Cardiac muscle cell (in vitro differentiated cells and primary cell): ENCODE results near the gene DLGAP1. TPM values are rescaled to one million over a fixed set of nuclear protein-coding genes. Genes with fewer than 3 reads are reported as not detected.

Experiments
- DNase-seq, 2 donors: peaks; one replicate each; pipeline versions ENCODE4 v3.0.0 to v3.0.0-alpha.2; 2010 to 2017; ENCODE audit warnings: low read depth in 1 of 2, low spot score in 1 of 2
- H3K27ac ChIP-seq: fragments of 200-600 bp; sonication (generic); 2 replicates; pipeline ENCODE4 v1.5.1; 2016
- H3K27me3 ChIP-seq: fragments of 200-600 bp; sonication (generic); 2 replicates; pipeline ENCODE4 v1.6.0; 2016; ENCODE audit warnings: control low read depth
- H3K36me3 ChIP-seq: fragments of 200-600 bp; sonication (generic); 2 replicates; pipeline ENCODE4 v1.5.1; 2016; ENCODE audit warnings: control low read depth
- H3K4me1 ChIP-seq: fragments of 200-600 bp; sonication (generic); 2 replicates; pipeline ENCODE4 v1.8.1; 2017; ENCODE audit warnings: low read depth, mild to moderate bottlenecking, mixed run types
- H3K4me3 ChIP-seq: fragments of 200-600 bp; sonication (generic); 2 replicates; pipeline ENCODE4 v1.5.1; 2016; ENCODE audit warnings: mild to moderate bottlenecking
- H3K9me3 ChIP-seq: fragments of 200-600 bp; sonication (generic); 2 replicates; pipeline ENCODE4 v1.5.1; 2017; ENCODE audit warnings: low read depth, mild to moderate bottlenecking, control low read depth
- polyA plus RNA-seq: library from polyadenylated mRNA; unstranded; fragments of >200 nt; fragmentation: Nextera tagmentation; extraction: Ambion mirVana; gene quantifications from 2 replicates; pipeline ENCODE4 v1.2.1, GENCODE V29; 2016
- total RNA-seq: library from RNA; depleted of rRNA; stranded (reverse); fragments of >200 nt; gene quantifications from 2 replicates; pipeline ENCODE4 v1.2.3, GENCODE V29; 2016
- TF ChIP-seq, protein P1 (sequence below): IDR thresholded peaks from 2 replicates; pipeline ENCODE4 v1.5.1; 2012; ENCODE audit warnings: low read depth, mild to moderate bottlenecking, low read length

The DLGAP1 gene
- total and polyA plus RNA-seq, 2 experiments from 2014 or later = 2.5 to 7.9 TPM

DNA sequence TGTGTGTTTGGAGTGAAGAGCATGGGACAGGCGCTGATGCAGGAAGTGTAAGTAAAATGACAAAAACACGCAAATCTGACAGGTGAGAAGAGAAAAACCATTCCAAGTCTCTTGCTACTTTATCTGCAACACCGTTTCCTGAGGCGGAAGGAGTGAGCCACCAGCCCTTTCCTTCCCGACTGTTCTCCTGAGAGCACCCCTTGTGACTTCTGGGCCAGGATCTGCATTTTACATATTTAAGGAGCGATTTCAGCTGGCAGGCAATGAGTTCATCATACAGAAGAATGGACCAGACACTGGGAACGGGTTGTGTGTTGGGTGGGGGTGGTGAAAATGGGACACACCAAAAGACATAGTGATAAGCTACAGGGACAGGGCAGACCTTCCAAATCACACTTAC is 727.8 kb downstream of the DLGAP1 start:
- Histone ChIP-seq H3K36me3 (no peaks in the 10 kb centered on the region), H3K27me3 (no peaks in the 10 kb centered on the region), H3K4me3 (no peak overlapping the region), H3K9me3 (no peaks in the 10 kb centered on the region), H3K4me1 (no peaks in the 10 kb centered on the region), H3K27ac (no peak overlapping the region)
- no peak for DNase-seq
- TF ChIP-seq, protein P1, sequence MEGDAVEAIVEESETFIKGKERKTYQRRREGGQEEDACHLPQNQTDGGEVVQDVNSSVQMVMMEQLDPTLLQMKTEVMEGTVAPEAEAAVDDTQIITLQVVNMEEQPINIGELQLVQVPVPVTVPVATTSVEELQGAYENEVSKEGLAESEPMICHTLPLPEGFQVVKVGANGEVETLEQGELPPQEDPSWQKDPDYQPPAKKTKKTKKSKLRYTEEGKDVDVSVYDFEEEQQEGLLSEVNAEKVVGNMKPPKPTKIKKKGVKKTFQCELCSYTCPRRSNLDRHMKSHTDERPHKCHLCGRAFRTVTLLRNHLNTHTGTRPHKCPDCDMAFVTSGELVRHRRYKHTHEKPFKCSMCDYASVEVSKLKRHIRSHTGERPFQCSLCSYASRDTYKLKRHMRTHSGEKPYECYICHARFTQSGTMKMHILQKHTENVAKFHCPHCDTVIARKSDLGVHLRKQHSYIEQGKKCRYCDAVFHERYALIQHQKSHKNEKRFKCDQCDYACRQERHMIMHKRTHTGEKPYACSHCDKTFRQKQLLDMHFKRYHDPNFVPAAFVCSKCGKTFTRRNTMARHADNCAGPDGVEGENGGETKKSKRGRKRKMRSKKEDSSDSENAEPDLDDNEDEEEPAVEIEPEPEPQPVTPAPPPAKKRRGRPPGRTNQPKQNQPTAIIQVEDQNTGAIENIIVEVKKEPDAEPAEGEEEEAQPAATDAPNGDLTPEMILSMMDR = no peak

DNA sequence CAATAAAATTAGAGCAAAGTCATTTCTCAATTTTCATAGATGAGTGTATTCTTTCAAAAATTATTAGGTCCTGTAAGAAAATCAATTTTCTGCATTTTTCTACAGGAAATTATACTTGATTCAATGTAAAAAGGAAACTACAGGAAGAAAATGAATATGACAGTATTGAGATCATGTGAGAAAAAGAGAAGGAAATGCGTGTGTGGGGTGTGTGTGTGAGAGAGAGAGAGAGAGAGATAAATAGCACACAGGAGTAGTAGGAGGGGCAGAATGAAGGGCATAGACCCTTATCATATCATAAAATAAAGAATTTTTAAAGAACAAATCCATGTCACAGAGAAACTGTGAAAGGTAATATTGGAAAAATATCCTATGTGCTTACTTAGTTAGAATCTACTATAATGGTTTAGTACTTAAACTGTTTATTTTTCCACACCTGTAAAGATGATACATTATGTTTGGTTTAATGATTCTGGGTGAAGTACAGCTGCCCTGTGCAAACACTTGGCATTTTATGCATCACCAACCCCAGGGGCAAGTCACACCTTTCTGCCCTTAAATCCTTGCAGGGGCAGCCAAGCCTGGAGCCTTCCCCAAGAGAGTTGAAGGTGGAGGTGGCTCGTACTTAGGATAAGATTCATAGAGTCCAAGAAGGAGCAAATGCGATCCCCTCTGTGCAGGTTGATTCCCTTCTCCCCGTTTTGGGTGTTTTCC is 728.7 kb downstream of the DLGAP1 start:
- H3K36me3 ChIP-seq = no peaks in the 10 kb centered on the region
- H3K27me3 ChIP-seq = no peaks in the 10 kb centered on the region
- H3K9me3 ChIP-seq = no peaks in the 10 kb centered on the region
- H3K4me1 ChIP-seq = no peaks in the 10 kb centered on the region
- TF ChIP-seq, protein P1 = no peak
- no peak for DNase-seq
- no peak overlapping the region for H3K4me3 ChIP-seq
- H3K27ac ChIP-seq = no peak overlapping the region

DNA sequence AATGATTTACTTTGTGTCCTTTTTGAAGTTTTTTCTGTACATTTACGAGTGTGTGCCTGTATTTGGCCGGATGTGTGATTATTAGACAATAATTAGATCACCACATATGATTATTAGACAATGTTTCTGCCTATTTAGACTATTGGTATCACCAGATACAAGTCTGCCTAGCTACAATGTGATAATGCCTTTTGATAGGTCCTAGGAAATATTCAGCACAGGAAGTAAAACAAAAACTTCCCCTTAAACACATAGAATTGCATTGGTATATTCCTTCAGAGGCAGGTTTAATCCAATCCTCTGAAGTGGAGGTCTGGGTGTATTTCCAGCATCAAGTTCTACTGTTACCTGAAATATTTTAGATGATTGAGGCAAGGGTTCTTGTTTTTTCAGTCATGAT is 730.0 kb downstream of the DLGAP1 start:
- no peaks in the 10 kb centered on the region for H3K9me3 ChIP-seq
- H3K27me3 ChIP-seq = no peaks in the 10 kb centered on the region
- H3K36me3 ChIP-seq = no peaks in the 10 kb centered on the region
- H3K27ac ChIP-seq = no peak overlapping the region
- no peak for DNase-seq
- TF ChIP-seq, protein P1 = no peak
- no peaks in the 10 kb centered on the region for H3K4me1 ChIP-seq
- H3K4me3 ChIP-seq = no peak overlapping the region

DNA sequence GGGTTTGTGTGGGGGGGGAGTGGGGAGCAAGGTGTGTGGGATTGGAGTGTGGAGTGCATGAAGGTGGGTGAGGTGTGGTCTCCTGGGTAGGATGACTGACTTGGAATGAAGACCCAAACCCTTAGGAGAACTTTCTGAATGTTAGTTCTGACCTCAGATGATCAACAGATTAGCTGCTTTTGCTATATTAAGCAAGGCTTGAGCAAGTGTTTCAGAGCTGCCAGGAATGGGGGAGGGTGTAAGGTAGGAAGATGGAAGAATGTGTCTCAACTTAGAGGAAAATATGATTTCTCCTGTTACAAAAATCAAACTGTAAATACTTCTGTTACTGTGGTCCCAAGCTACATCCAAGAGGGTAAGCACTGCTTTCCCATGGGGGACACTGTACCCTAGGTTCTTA is 731.6 kb downstream of the DLGAP1 start:
- no peaks in the 10 kb centered on the region for H3K9me3 ChIP-seq
- no peaks in the 10 kb centered on the region for H3K27me3 ChIP-seq
- H3K36me3 ChIP-seq = no peaks in the 10 kb centered on the region
- TF ChIP-seq, protein P1 = no peak
- H3K4me1 ChIP-seq = no peaks in the 10 kb centered on the region
- no peak overlapping the region for H3K27ac ChIP-seq
- H3K4me3 ChIP-seq = no peak overlapping the region
- no peak for DNase-seq

DNA sequence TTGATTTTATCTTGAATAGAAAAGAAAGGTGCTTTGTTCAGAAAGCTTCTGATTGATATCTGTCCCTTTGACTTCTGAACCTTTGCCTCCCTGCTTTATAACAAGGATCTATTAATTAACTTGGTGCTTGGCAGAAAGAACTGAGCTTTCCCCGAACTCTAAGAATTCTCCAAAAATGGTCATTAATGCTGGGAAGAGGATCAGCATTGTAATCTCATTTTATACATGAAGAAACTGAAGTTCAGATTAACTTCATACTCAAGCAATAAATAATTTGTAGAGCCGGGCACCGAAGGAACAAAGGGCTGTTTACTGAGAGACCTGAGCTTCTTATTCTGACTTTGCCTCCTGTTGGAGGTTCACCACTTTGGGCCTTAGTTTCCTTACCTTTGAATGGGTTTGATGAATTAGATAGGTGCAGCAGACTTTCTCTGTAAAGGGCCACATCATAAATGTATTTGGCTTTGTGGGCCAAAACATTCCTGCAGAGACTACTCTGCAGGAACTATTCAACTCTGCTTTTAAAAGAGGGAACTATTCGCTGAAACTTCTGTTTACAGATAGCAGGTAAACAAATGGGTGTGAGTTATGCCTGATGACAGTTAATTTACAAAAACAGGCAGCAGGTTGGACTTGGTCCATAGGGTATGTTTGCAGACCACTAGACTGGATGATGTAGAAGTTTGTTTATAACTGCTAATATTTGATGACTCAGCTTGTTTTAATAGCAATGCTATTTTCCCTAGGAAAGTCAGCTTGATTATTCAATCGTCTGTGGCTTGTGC is 732.3 kb downstream of the DLGAP1 start:
- Histone ChIP-seq H3K4me3 (no peak overlapping the region), H3K9me3 (no peaks in the 10 kb centered on the region), H3K4me1 (no peaks in the 10 kb centered on the region), H3K27me3 (no peaks in the 10 kb centered on the region), H3K36me3 (no peaks in the 10 kb centered on the region), H3K27ac (no peak overlapping the region)
- TF ChIP-seq, protein P1 = no peak
- no peak for DNase-seq
